ENCODE results near the gene DVL2. TPM values are rescaled to one million over a fixed set of nuclear protein-coding genes. Genes with fewer than 3 reads are reported as not detected.

Gene DVL2
- total and polyA plus RNA-seq, 2 of the 13 experiments (the other 11 are each of a cell fraction or from before 2014, with no cell fraction given) = 5.7 to 38.2 TPM

DNA sequence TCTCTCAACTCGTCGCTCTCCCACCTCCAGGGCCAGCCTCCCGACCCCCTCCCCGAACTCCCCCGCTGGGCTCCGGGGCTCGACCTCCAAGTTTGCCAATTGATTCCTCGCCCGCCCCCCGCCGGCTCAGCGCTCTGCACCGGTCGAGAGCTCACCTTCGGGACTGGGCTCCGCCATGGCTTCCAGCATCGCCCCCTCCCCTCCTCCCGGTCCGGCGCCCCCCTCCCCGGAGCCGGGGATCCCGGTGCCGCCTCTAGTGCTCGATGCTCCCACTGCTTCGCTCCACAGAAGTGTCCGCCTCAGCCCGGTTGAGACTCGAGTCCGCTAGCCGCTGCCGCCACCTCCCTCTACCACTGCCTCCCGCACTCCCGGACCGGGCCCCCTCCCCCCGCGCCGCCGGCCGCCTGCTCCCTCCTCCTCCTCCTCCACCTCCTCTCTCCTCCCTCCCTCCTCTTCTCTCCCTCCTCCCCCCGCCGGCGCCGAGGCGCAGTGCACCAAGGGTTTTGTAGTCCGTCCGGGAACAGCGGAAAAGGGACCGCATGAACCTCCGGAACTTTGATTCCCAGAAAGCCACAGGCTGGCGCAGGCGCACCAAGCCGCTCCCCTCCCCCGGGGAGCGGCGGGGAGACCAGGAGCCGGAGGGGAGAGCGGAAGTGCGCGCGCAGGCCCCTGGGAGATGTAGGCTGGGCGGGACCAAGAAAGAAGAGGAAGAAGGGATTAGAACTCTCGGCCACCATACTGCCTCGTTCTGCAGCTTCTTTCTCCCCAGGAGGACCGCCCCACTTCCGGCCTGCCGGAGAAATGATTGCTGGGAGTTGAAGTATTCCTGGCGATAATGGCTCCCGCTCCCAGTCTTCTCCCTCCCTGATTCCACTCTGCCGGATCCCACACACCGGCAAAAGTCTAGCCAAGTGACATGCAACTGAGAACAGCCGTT is 5.0 kb upstream of the DVL2 start, which contains the start of gene PHF23 (continued):
- TF ChIP-seq, protein P1, sequence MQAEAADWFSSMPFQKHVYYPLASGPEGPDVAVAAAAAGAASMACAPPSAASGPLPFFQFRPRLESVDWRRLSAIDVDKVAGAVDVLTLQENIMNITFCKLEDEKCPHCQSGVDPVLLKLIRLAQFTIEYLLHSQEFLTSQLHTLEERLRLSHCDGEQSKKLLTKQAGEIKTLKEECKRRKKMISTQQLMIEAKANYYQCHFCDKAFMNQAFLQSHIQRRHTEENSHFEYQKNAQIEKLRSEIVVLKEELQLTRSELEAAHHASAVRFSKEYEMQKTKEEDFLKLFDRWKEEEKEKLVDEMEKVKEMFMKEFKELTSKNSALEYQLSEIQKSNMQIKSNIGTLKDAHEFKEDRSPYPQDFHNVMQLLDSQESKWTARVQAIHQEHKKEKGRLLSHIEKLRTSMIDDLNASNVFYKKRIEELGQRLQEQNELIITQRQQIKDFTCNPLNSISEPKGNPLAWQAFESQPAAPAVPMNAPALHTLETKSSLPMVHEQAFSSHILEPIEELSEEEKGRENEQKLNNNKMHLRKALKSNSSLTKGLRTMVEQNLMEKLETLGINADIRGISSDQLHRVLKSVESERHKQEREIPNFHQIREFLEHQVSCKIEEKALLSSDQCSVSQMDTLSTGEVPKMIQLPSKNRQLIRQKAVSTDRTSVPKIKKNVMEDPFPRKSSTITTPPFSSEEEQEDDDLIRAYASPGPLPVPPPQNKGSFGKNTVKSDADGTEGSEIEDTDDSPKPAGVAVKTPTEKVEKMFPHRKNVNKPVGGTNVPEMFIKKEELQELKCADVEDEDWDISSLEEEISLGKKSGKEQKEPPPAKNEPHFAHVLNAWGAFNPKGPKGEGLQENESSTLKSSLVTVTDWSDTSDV (CRISPR knock-in tag; IDR thresholded peaks at IDR 0.05) = 0 out of 2 replicates have a peak, but pooled peaks have one; percentile 35
- peak; percentile 61 for TF ChIP-seq SALL1 (CRISPR knock-in tag; IDR thresholded peaks at IDR 0.05)
- peak; percentile 76; the same call in 1 of the 2 replicates for TF ChIP-seq ZFP91 (CRISPR knock-in tag; IDR thresholded peaks at IDR 0.05; ENCODE audit: borderline replicate concordance)
- no peak for TF ChIP-seq JDP2 (CRISPR knock-in tag; IDR thresholded peaks at IDR 0.05; ENCODE audit: borderline replicate concordance)
- TF ChIP-seq, protein P2, sequence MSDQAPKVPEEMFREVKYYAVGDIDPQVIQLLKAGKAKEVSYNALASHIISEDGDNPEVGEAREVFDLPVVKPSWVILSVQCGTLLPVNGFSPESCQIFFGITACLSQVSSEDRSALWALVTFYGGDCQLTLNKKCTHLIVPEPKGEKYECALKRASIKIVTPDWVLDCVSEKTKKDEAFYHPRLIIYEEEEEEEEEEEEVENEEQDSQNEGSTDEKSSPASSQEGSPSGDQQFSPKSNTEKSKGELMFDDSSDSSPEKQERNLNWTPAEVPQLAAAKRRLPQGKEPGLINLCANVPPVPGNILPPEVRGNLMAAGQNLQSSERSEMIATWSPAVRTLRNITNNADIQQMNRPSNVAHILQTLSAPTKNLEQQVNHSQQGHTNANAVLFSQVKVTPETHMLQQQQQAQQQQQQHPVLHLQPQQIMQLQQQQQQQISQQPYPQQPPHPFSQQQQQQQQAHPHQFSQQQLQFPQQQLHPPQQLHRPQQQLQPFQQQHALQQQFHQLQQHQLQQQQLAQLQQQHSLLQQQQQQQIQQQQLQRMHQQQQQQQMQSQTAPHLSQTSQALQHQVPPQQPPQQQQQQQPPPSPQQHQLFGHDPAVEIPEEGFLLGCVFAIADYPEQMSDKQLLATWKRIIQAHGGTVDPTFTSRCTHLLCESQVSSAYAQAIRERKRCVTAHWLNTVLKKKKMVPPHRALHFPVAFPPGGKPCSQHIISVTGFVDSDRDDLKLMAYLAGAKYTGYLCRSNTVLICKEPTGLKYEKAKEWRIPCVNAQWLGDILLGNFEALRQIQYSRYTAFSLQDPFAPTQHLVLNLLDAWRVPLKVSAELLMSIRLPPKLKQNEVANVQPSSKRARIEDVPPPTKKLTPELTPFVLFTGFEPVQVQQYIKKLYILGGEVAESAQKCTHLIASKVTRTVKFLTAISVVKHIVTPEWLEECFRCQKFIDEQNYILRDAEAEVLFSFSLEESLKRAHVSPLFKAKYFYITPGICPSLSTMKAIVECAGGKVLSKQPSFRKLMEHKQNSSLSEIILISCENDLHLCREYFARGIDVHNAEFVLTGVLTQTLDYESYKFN (CRISPR knock-in tag; conservative IDR thresholded peaks at IDR 0.05) = peak; percentile 53
- TF ChIP-seq ZNF570 (CRISPR knock-in tag; IDR thresholded peaks at IDR 0.05; ENCODE audit: borderline replicate concordance) = no peak
- TF ChIP-seq NR2F6 (IDR thresholded peaks at IDR 0.05) = no peak; the same call in 1 of the 2 replicates
- TF ChIP-seq NR2F6 (CRISPR knock-in tag; IDR thresholded peaks at IDR 0.05) = peak; percentile 22; the same call in 1 of the 2 replicates
- peak; percentile 93 for TF ChIP-seq ZNF574 (CRISPR knock-in tag; IDR thresholded peaks at IDR 0.05)
- TF ChIP-seq ZBTB2 (CRISPR knock-in tag; IDR thresholded peaks at IDR 0.05; ENCODE audit: low read depth) = peak; percentile 77; the same call in 1 of the 2 replicates
- peak; percentile 79; the same call in 1 of the 2 replicates for TF ChIP-seq KDM2A (CRISPR knock-in tag; IDR thresholded peaks at IDR 0.05; ENCODE audit: borderline replicate concordance, low read depth)
- peak; percentile 48; the same call in 1 of the 2 replicates for TF ChIP-seq ZNF362 (CRISPR knock-in tag; IDR thresholded peaks at IDR 0.05; ENCODE audit: borderline replicate concordance)

Data from HepG2 (cell line).